T-helper 17 cell (primary cell): ENCODE measurements around the gene ZNF385C. TPM values are rescaled to one million over a fixed set of nuclear protein-coding genes. Genes with fewer than 3 reads are reported as not detected.
A peak's percentile ranks its signal among the peaks of the same experiment; 100 is the strongest.

ENCODE experiments used
- ATAC-seq: fragments of 150-1000 bp; cut with Tn5 transposase; 2 replicates; pipeline ENCODE4 v1.10.0; 2021; ENCODE audit warnings: mild to moderate bottlenecking, moderate library complexity
- DNase-seq, 3 donors: peaks; one replicate each; pipeline versions ENCODE4 v3.0.0 to v3.0.0-alpha.2; 2020 to 2021
- H3K9me3 ChIP-seq: one replicate; pipeline ENCODE4 v1.7.0; 2013; ENCODE audit warnings: low read length, mild to moderate bottlenecking; ENCODE audit not compliant: control insufficient read depth, poor library complexity, severe bottlenecking
- H3K27ac Mint-ChIP-seq: one replicate; pipeline ENCODE4 v1.8.0; 2022; ENCODE audit warnings: mild to moderate bottlenecking, moderate library complexity, mixed read lengths
- H3K27me3 Mint-ChIP-seq: one replicate; pipeline ENCODE4 v1.8.0; 2022; ENCODE audit warnings: mixed read lengths
- H3K36me3 Mint-ChIP-seq: one replicate; pipeline ENCODE4 v1.8.0; 2022; ENCODE audit warnings: low read depth, mixed read lengths
- H3K4me1 Mint-ChIP-seq: one replicate; pipeline ENCODE4 v1.8.0; 2022; ENCODE audit warnings: mild to moderate bottlenecking, mixed read lengths
- H3K4me3 Mint-ChIP-seq: one replicate; pipeline ENCODE4 v1.8.0; 2022; ENCODE audit warnings: mild to moderate bottlenecking, moderate library complexity, mixed read lengths
- total RNA-seq, 4 donors: library from RNA in 2 of 4; stranded (reverse) in 2 of 4; gene quantifications; one replicate each; pipeline ENCODE4 v1.2.3 and lab custom pipeline; 2022 to 2026

ZNF385C gene
- total RNA-seq, 2 donors from 2014 or later = 0.16 to 0.20 TPM

- no peaks in the 10 kb centered on the region for H3K27me3 Mint-ChIP-seq
- peaks cover 9% of the 10 kb centered on the region for H3K36me3 Mint-ChIP-seq
- ATAC-seq (peak; percentile 64), DNase-seq (no peak)
- no peaks in the 10 kb centered on the region for H3K9me3 ChIP-seq
- peak overlapping the region; percentile 93 for H3K27ac Mint-ChIP-seq
- H3K4me1 Mint-ChIP-seq = peaks cover 38% of the 10 kb centered on the region
- peak overlapping the region; percentile 53 for H3K4me3 Mint-ChIP-seq
Measured at GRCh38 chr17:42132941-42133340, 34.7 kb upstream of the ZNF385C start.

- ATAC-seq (no peak), DNase-seq (no peak)
- no peak overlapping the region for H3K4me3 Mint-ChIP-seq
- no peaks in the 10 kb centered on the region for H3K9me3 ChIP-seq
- no peaks in the 10 kb centered on the region for H3K27me3 Mint-ChIP-seq
- peak overlapping the region; percentile 93 for H3K27ac Mint-ChIP-seq
- H3K36me3 Mint-ChIP-seq = peaks cover 9% of the 10 kb centered on the region
- peaks cover 40% of the 10 kb centered on the region for H3K4me1 Mint-ChIP-seq
Measured at GRCh38 chr17:42131981-42132432, 33.7 kb upstream of the ZNF385C start.

GRCh38 chr17:42131232-42131631, 33.0 kb upstream of the ZNF385C start:
- Mint-ChIP-seq H3K27ac (peak overlapping the region; percentile 93), H3K36me3 (peaks cover 9% of the 10 kb centered on the region), H3K27me3 (no peaks in the 10 kb centered on the region), H3K4me1 (peaks cover 35% of the 10 kb centered on the region), H3K4me3 (no peak overlapping the region)
- no peak for DNase-seq
- ATAC-seq = no peak
- no peaks in the 10 kb centered on the region for H3K9me3 ChIP-seq

- ATAC-seq = no peak
- no peaks in the 10 kb centered on the region for H3K9me3 ChIP-seq
- peak overlapping the region; percentile 45 for H3K4me3 Mint-ChIP-seq
- no peak for DNase-seq
- H3K27ac Mint-ChIP-seq = peak overlapping the region; percentile 93
- no peaks in the 10 kb centered on the region for H3K27me3 Mint-ChIP-seq
- peaks cover 28% of the 10 kb centered on the region for H3K4me1 Mint-ChIP-seq
- peaks cover 7% of the 10 kb centered on the region for H3K36me3 Mint-ChIP-seq
Measured at GRCh38 chr17:42130310-42130936, 32.1 kb upstream of the ZNF385C start.

- H3K4me3 Mint-ChIP-seq = no peak overlapping the region
- no peaks in the 10 kb centered on the region for H3K27me3 Mint-ChIP-seq
- DNase-seq (no peak), ATAC-seq (no peak)
- peak overlapping the region; percentile 41 for H3K27ac Mint-ChIP-seq
- H3K9me3 ChIP-seq = no peaks in the 10 kb centered on the region
- H3K36me3 Mint-ChIP-seq = peaks cover 7% of the 10 kb centered on the region
- H3K4me1 Mint-ChIP-seq = peaks cover 29% of the 10 kb centered on the region
Measured at GRCh38 chr17:42129109-42129837, 31.0 kb upstream of the ZNF385C start.

GRCh38 chr17:42127414-42127813, 29.1 kb upstream of the ZNF385C start:
- Mint-ChIP-seq H3K4me1 (peaks cover 16% of the 10 kb centered on the region), H3K36me3 (peaks cover 7% of the 10 kb centered on the region), H3K27ac (peak overlapping the region; percentile 41), H3K27me3 (no peaks in the 10 kb centered on the region), H3K4me3 (no peak overlapping the region)
- ATAC-seq (no peak), DNase-seq (no peak)
- no peaks in the 10 kb centered on the region for H3K9me3 ChIP-seq

- H3K4me1 Mint-ChIP-seq = peaks cover 15% of the 10 kb centered on the region
- H3K36me3 Mint-ChIP-seq = peaks cover 7% of the 10 kb centered on the region
- no peak for ATAC-seq
- no peak overlapping the region for H3K4me3 Mint-ChIP-seq
- no peaks in the 10 kb centered on the region for H3K27me3 Mint-ChIP-seq
- peak overlapping the region; percentile 41 for H3K27ac Mint-ChIP-seq
- H3K9me3 ChIP-seq = no peaks in the 10 kb centered on the region
- DNase-seq = no peak
Measured at GRCh38 chr17:42126836-42127235, 28.6 kb upstream of the ZNF385C start.

- no peaks in the 10 kb centered on the region for H3K9me3 ChIP-seq
- ATAC-seq = no peak
- no peak for DNase-seq
- no peak overlapping the region for H3K4me3 Mint-ChIP-seq
- peaks cover 3% of the 10 kb centered on the region for H3K36me3 Mint-ChIP-seq
- H3K27me3 Mint-ChIP-seq = no peaks in the 10 kb centered on the region
- H3K27ac Mint-ChIP-seq = peak overlapping the region; percentile 67
- peaks cover 8% of the 10 kb centered on the region for H3K4me1 Mint-ChIP-seq
Measured at GRCh38 chr17:42125565-42125964, 27.3 kb upstream of the ZNF385C start.

GRCh38 chr17:42124256-42124655, 26.0 kb upstream of the ZNF385C start:
- H3K36me3 Mint-ChIP-seq = peaks cover 3% of the 10 kb centered on the region
- H3K9me3 ChIP-seq = no peaks in the 10 kb centered on the region
- no peak overlapping the region for H3K27ac Mint-ChIP-seq
- ATAC-seq (no peak), DNase-seq (no peak)
- no peak overlapping the region for H3K4me3 Mint-ChIP-seq
- peaks cover 13% of the 10 kb centered on the region for H3K4me1 Mint-ChIP-seq
- no peaks in the 10 kb centered on the region for H3K27me3 Mint-ChIP-seq

- no peaks in the 10 kb centered on the region for H3K36me3 Mint-ChIP-seq
- ATAC-seq (no peak), DNase-seq (no peak)
- H3K4me1 Mint-ChIP-seq = peaks cover 15% of the 10 kb centered on the region
- H3K4me3 Mint-ChIP-seq = peak within 1 kb of the TSS; percentile 82
- H3K9me3 ChIP-seq = no peaks in the 10 kb centered on the region
- H3K27ac Mint-ChIP-seq = peak within 1 kb of the TSS; percentile 37
- no peaks in the 10 kb centered on the region for H3K27me3 Mint-ChIP-seq
Measured at GRCh38 chr17:42122371-42123303, 24.4 kb upstream of the ZNF385C start, which contains the start of gene HSPB9. Gene HSPB9 (plus strand): TSS chr17:42122804. CDS start chr17:42122851, 47 bp downstream.

GRCh38 chr17:42120770-42121769, 22.8 kb upstream of the ZNF385C start, which contains the start of gene KAT2A:
Gene KAT2A (minus strand): TSS chr17:42121367. CDS start chr17:42121304, 63 bp downstream.
- Mint-ChIP-seq H3K4me3 (peak within 1 kb of the TSS; percentile 82), H3K4me1 (peaks cover 19% of the 10 kb centered on the region), H3K36me3 (no peaks in the 10 kb centered on the region), H3K27ac (peak within 1 kb of the TSS; percentile 37), H3K27me3 (no peaks in the 10 kb centered on the region)
- peak; percentile 90 for ATAC-seq
- DNase-seq = peak; percentile 63 to 69 (median 64)
- H3K9me3 ChIP-seq = no peaks in the 10 kb centered on the region

GRCh38 chr17:42120161-42120769, 22.0 kb upstream of the ZNF385C start:
- Mint-ChIP-seq H3K27me3 (no peaks in the 10 kb centered on the region), H3K27ac (no peak overlapping the region), H3K4me1 (peaks cover 21% of the 10 kb centered on the region), H3K36me3 (no peaks in the 10 kb centered on the region), H3K4me3 (peak overlapping the region; percentile 60)
- H3K9me3 ChIP-seq = no peaks in the 10 kb centered on the region
- ATAC-seq = no peak
- DNase-seq = no peak
